IMR-90 (cell line): ENCODE data around the gene NFKBIB. TPM values are rescaled to one million over a fixed set of nuclear protein-coding genes. Genes with fewer than 3 reads are reported as not detected.

ENCODE experiments used
- ATAC-seq: fragments of 200-7000 bp; cut with Tn5 transposase; 2 replicates; pipeline ENCODE4 v1.9.1; 2020; ENCODE audit warnings: low read depth, mild to moderate bottlenecking, moderate library complexity
- BruUV-seq: library from RNA; stranded (reverse); fragments of 400-500 nt; replicated peaks from 2 replicates; lab custom pipeline; 2021; lab: Mats Ljungman, UMichigan
- CTCF ChIA-PET: fragments of 300-600 bp; formaldehyde crosslinking; extraction: SDS; loops from one replicate; lab custom pipeline; 2021; ENCODE audit warnings: antibody characterized with exemption; lab: Yijun Ruan, JAX
- POLR2A ChIA-PET: fragments of 300-600 bp; sonication (Branson Sonifier 250); formaldehyde crosslinking; loops from one replicate; lab custom pipeline; 2022; ENCODE audit warnings: antibody characterized with exemption; ENCODE audit not compliant: unreplicated experiment; lab: Charles Lee
- DNase-seq: peaks from one replicate; pipeline ENCODE4 v3.0.0; 2013
- H2AFZ ChIP-seq: replicated peaks from 2 replicates; pipeline ENCODE3; 2013; ENCODE audit warnings: low read length, mild to moderate bottlenecking; ENCODE audit not compliant: poor library complexity
- H2AK5ac ChIP-seq: 2 replicates; pipeline ENCODE4 v1.6.1; 2013; ENCODE audit warnings: low read depth, low read length, inconsistent platforms
- H2AK9ac ChIP-seq: replicated peaks from 2 replicates; pipeline ENCODE3; 2013; ENCODE audit warnings: mild to moderate bottlenecking, low read depth, low read length, moderate library complexity; ENCODE audit not compliant: poor library complexity
- H2BK120ac ChIP-seq: 2 replicates; pipeline ENCODE4 v1.6.1; 2013; ENCODE audit warnings: low read depth, low read length, inconsistent platforms
- H2BK15ac ChIP-seq: 3 replicates; pipeline ENCODE4 v1.6.1; 2013; ENCODE audit warnings: low read depth, low read length, inconsistent platforms
- H2BK20ac ChIP-seq: 2 replicates; pipeline ENCODE4 v1.6.1; 2013; ENCODE audit warnings: low read depth, mild to moderate bottlenecking, inconsistent platforms, low read length, moderate library complexity
- H2BK5ac ChIP-seq: 2 replicates; pipeline ENCODE4 v1.6.1; 2013; ENCODE audit warnings: mild to moderate bottlenecking, low read depth, low read length, inconsistent platforms; ENCODE audit not compliant: poor library complexity, severe bottlenecking
- H3K14ac ChIP-seq: replicated peaks from 2 replicates; pipeline ENCODE4 v1.6.1; 2013; ENCODE audit warnings: low read depth, low read length, inconsistent platforms
- H3K18ac ChIP-seq: 2 replicates; pipeline ENCODE4 v1.6.1; 2013; ENCODE audit warnings: low read depth, low read length, control low read depth
- H3K23ac ChIP-seq: 2 replicates; pipeline ENCODE4 v1.6.1; 2013; ENCODE audit warnings: low read depth, low read length, inconsistent platforms
- H3K27ac ChIP-seq: 2 replicates; pipeline ENCODE4 v1.5.1; 2013; ENCODE audit warnings: mild to moderate bottlenecking, control low read depth, low read length; ENCODE audit not compliant: insufficient read depth
- H3K27me3 ChIP-seq: 2 replicates; pipeline ENCODE4 v1.6.1; 2013; ENCODE audit warnings: low read length; ENCODE audit not compliant: control insufficient read depth, insufficient read depth
- H3K36me3 ChIP-seq: 2 replicates; pipeline ENCODE4 v1.6.1; 2013; ENCODE audit warnings: low read length, mixed read lengths; ENCODE audit not compliant: control insufficient read depth, insufficient read depth
- H3K4ac ChIP-seq: 2 replicates; pipeline ENCODE4 v1.6.1; 2013; ENCODE audit warnings: low read depth, low read length, inconsistent platforms
- H3K4me1 ChIP-seq: 2 replicates; pipeline ENCODE4 v1.6.1; 2013; ENCODE audit warnings: low read length, mixed read lengths; ENCODE audit not compliant: control insufficient read depth, insufficient read depth
- H3K4me2 ChIP-seq: 2 replicates; pipeline ENCODE4 v1.6.1; 2013; ENCODE audit warnings: low read depth, mild to moderate bottlenecking, control low read depth, low read length, moderate library complexity
- H3K4me3 ChIP-seq: 2 replicates; pipeline ENCODE4 v1.5.1; 2013; ENCODE audit warnings: low read depth, mild to moderate bottlenecking, control low read depth, low read length, moderate library complexity; ENCODE audit not compliant: insufficient read depth
- H3K56ac ChIP-seq: 2 replicates; pipeline ENCODE4 v1.6.1; 2013; ENCODE audit warnings: low read length, inconsistent platforms; ENCODE audit not compliant: insufficient read depth; ENCODE audit errors: extremely low read depth
- H3K79me1 ChIP-seq, 2 experiments: 2 replicates each; pipeline ENCODE4 v1.6.1; 2013; ENCODE audit warnings: low read length in 2 of 2, inconsistent platforms in 1 of 2, low read depth in 1 of 2
- H3K9ac ChIP-seq: 2 replicates; pipeline ENCODE4 v1.6.1; 2013; ENCODE audit warnings: low read depth, low read length, control low read depth
- H3K9me1 ChIP-seq: 2 replicates; pipeline ENCODE4 v1.6.1; 2013; ENCODE audit warnings: low read length, inconsistent platforms; ENCODE audit not compliant: insufficient read depth
- H3K9me3 ChIP-seq: 2 replicates; pipeline ENCODE4 v1.6.1; 2013; ENCODE audit warnings: low read length; ENCODE audit not compliant: control insufficient read depth, insufficient read depth
- H4K20me1 ChIP-seq: 2 replicates; pipeline ENCODE4 v1.6.1; 2013; ENCODE audit warnings: low read length, inconsistent platforms; ENCODE audit not compliant: insufficient read depth
- H4K5ac ChIP-seq: 2 replicates; pipeline ENCODE4 v1.6.1; 2013; ENCODE audit warnings: mild to moderate bottlenecking, low read depth, low read length, control low read depth
- H4K8ac ChIP-seq, 2 experiments: 2 replicates each; pipeline ENCODE4 v1.6.1; 2013; ENCODE audit warnings: low read depth in 2 of 2, low read length in 2 of 2, control low read depth in 1 of 2, inconsistent platforms in 1 of 2
- H4K91ac ChIP-seq: 2 replicates; pipeline ENCODE4 v1.6.1; 2013; ENCODE audit warnings: low read depth, low read length, inconsistent platforms; ENCODE audit not compliant: insufficient read depth
- CEBPB ChIP-seq: IDR thresholded peaks from 2 replicates; pipeline ENCODE4 v1.6.1; 2012; ENCODE audit warnings: low read depth, low read length, improper control_type of control experiment
- CHD1 ChIP-seq: IDR thresholded peaks from 2 replicates; pipeline ENCODE4 v1.6.1; 2012; ENCODE audit warnings: low read depth, low read length, improper control_type of control experiment
- CTCF ChIP-seq: conservative IDR thresholded peaks from 2 replicates; pipeline ENCODE4 v1.5.1; 2012; ENCODE audit warnings: mild to moderate bottlenecking, low read depth, low read length, improper control_type of control experiment
- MAFK ChIP-seq: IDR thresholded peaks from 2 replicates; pipeline ENCODE4 v1.6.1; 2012; ENCODE audit warnings: low read depth, low read length, improper control_type of control experiment
- MAZ ChIP-seq: IDR thresholded peaks from 2 replicates; pipeline ENCODE4 v1.6.1; 2012; ENCODE audit warnings: low read depth, mild to moderate bottlenecking, low read length, improper control_type of control experiment, moderate library complexity, borderline replicate concordance
- MXI1 ChIP-seq: IDR thresholded peaks from 2 replicates; pipeline ENCODE4 v1.6.1; 2012; ENCODE audit warnings: low read depth, mild to moderate bottlenecking, low read length, moderate library complexity, borderline replicate concordance
- NFE2L2 ChIP-seq: fragments of 150-350 bp; IDR thresholded peaks from 2 replicates; pipeline ENCODE4 v1.6.1; 2016; ENCODE audit warnings: low read depth, mild to moderate bottlenecking, low read length
- RFX5 ChIP-seq: IDR thresholded peaks from 2 replicates; pipeline ENCODE4 v1.8.0; 2012; ENCODE audit warnings: low read depth, mild to moderate bottlenecking, low read length, moderate library complexity
- SMC3 ChIP-seq: fragments of 150-350 bp; IDR thresholded peaks from 2 replicates; pipeline ENCODE4 v1.6.1; 2016; ENCODE audit warnings: low read depth, mild to moderate bottlenecking, antibody characterized with exemption, low read length, moderate library complexity
- WGBS, 2 experiments: methylation state at CpG; one replicate each; pipeline versions ENCODE4 v1.1.5 to v1.1.7; 2013; ENCODE audit warnings: missing lambda C conversion rate in 2 of 2; ENCODE audit not compliant: insufficient read length in 1 of 2; ENCODE audit errors: extremely low coverage in 2 of 2; 5-methylcytosine and 5-hydroxymethylcytosine counted together
- dilution Hi-C: fragments of 300-500 bp; cut with HindIII; formaldehyde crosslinking; loops from one replicate; pipeline ENCODE4 v1.14.3; 2018; ENCODE audit warnings: low sequenced_read_pairs; ENCODE audit not compliant: unreplicated experiment
- in situ Hi-C: fragments of 300-500 bp; cut with MboI; formaldehyde crosslinking; loops from 3 replicates; pipeline ENCODE4 v1.14.3; 2019; ENCODE audit warnings: low sequenced_read_pairs, inconsistent platforms, mixed read lengths
- intact Hi-C: fragments of 100-400 bp; cut with micrococcal nuclease; formaldehyde crosslinking; loops from 2 replicates; pipeline ENCODE4 v1.10.0; 2022
- polyA plus RNA-seq, 3 experiments: library from polyadenylated mRNA; depleted of rRNA; stranded (reverse); fragments of >200 nt; gene quantifications; 2 replicates each; pipeline ENCODE4 v1.2.3, GENCODE V29; 2012; ENCODE audit warnings: low replicate concordance in 1 of 3
- total RNA-seq: library from RNA; depleted of rRNA; stranded (reverse); fragments of >200 nt; gene quantifications from 2 replicates; pipeline ENCODE4 v1.2.3, GENCODE V29; 2012
- TF ChIP-seq, protein P1 (sequence below): fragments of 150-350 bp; IDR thresholded peaks from 2 replicates; pipeline ENCODE4 v1.6.1; 2016; ENCODE audit warnings: low read depth, mild to moderate bottlenecking, low read length, moderate library complexity, borderline replicate concordance
- TF ChIP-seq, protein P2 (sequence below): fragments of 150-350 bp; IDR thresholded peaks from 2 replicates; pipeline ENCODE4 v1.6.1; 2017; ENCODE audit warnings: mild to moderate bottlenecking, antibody characterized with exemption, low read length, low read depth

Gene NFKBIB
- total and polyA plus RNA-seq, 2 of the 4 experiments (the other 2 are of a cell fraction) = 7.5 to 25.5 TPM

- CTCF ChIA-PET = no interaction called here
- DNase-seq (no peak), ATAC-seq (no peak)
Observed at GRCh38 chr19:38942471-38943181, 42.9 kb downstream of the NFKBIB start.

More at GRCh38 chr19:38942471-38943181, 42.9 kb downstream of the NFKBIB start:
- in situ Hi-C loops = loop anchor here (25.0 kb wide), 1 partner anchor 530 kb away; the partner anchor contains the start of gene FAM98C
- no peak overlapping the region for H3K23ac ChIP-seq
- no peak overlapping the region for H4K8ac ChIP-seq
- BruUV-seq = no TSS peak
- H3K27ac ChIP-seq = no peak overlapping the region
- no peak overlapping the region for H3K14ac ChIP-seq
- H2AK9ac ChIP-seq = no peak overlapping the region
- 74% methylated on average over 5 of the region's 20 CpGs; no CpG with 5 or more reads in 1 of the 2 experiments for WGBS, 2 experiments
- no peak overlapping the region for H2AFZ ChIP-seq
- H3K18ac ChIP-seq = no peak overlapping the region
- H4K91ac ChIP-seq = no peak overlapping the region
- no peaks in the 10 kb centered on the region for H4K20me1 ChIP-seq
- TF ChIP-seq CTCF (no peak), SMC3 (no peak), MXI1 (no peak), CEBPB (no peak), MAZ (no peak), CHD1 (no peak), NFE2L2 (no peak), RFX5 (no peak), MAFK (no peak)
- TF ChIP-seq, protein P1, sequence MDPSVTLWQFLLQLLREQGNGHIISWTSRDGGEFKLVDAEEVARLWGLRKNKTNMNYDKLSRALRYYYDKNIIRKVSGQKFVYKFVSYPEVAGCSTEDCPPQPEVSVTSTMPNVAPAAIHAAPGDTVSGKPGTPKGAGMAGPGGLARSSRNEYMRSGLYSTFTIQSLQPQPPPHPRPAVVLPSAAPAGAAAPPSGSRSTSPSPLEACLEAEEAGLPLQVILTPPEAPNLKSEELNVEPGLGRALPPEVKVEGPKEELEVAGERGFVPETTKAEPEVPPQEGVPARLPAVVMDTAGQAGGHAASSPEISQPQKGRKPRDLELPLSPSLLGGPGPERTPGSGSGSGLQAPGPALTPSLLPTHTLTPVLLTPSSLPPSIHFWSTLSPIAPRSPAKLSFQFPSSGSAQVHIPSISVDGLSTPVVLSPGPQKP = no peak
- TF ChIP-seq, protein P2, sequence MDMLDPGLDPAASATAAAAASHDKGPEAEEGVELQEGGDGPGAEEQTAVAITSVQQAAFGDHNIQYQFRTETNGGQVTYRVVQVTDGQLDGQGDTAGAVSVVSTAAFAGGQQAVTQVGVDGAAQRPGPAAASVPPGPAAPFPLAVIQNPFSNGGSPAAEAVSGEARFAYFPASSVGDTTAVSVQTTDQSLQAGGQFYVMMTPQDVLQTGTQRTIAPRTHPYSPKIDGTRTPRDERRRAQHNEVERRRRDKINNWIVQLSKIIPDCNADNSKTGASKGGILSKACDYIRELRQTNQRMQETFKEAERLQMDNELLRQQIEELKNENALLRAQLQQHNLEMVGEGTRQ = no peak
- no peak overlapping the region for H3K4ac ChIP-seq
- peaks cover 17% of the 10 kb centered on the region for H3K36me3 ChIP-seq
- H2BK15ac ChIP-seq = no peak overlapping the region
- no peak overlapping the region for H2BK120ac ChIP-seq
- no peak overlapping the region for H2BK20ac ChIP-seq
- intact Hi-C loops = no loop called here
- 0 out of 2 replicates have a peak, but pooled peaks cover 4% of the 10 kb centered on the region for H3K9me1 ChIP-seq
- no peak overlapping the region for H3K4me2 ChIP-seq
- H3K27me3 ChIP-seq = no peaks in the 10 kb centered on the region
- H4K5ac ChIP-seq = no peak overlapping the region
- H3K9ac ChIP-seq = no peak overlapping the region
- H3K9me3 ChIP-seq = no peaks in the 10 kb centered on the region
- H3K79me1 ChIP-seq = no peaks in the 10 kb centered on the region
- H3K56ac ChIP-seq = no peak overlapping the region
- no peak overlapping the region for H3K4me3 ChIP-seq
- dilution Hi-C loops = no loop called here
- no peaks in the 10 kb centered on the region for H3K4me1 ChIP-seq
- H2AK5ac ChIP-seq = no peak overlapping the region
- POLR2A ChIA-PET = no interaction called here
- no peak overlapping the region for H2BK5ac ChIP-seq
